Brain pericyte (primary cell): ENCODE results near the gene SLC2A11.
A peak's percentile ranks its signal among the peaks of the same experiment; 100 is the strongest.

Source experiments
- DNase-seq: peaks from one replicate; pipeline ENCODE4 v3.0.0-alpha.2; 2012; ENCODE audit warnings: low read depth, low spot score

SLC2A11 gene

GRCh38 chr22:23832226-23833016 lies 25.3 kb upstream of the SLC2A11 start:
- DNase-seq = no peak

- DNase-seq = no peak
Measured at GRCh38 chr22:23833017-23833751, 24.5 kb upstream of the SLC2A11 start.

- no peak for DNase-seq
Measured at GRCh38 chr22:23833911-23834317, 23.8 kb upstream of the SLC2A11 start.

GRCh38 chr22:23834406-23834792 lies 23.3 kb upstream of the SLC2A11 start:
- no peak for DNase-seq

- no peak for DNase-seq
Measured at GRCh38 chr22:23834793-23835483, 22.7 kb upstream of the SLC2A11 start.

- no peak for DNase-seq
Measured at GRCh38 chr22:23835484-23836144, 22.1 kb upstream of the SLC2A11 start.

GRCh38 chr22:23836281-23836680 lies 21.4 kb upstream of the SLC2A11 start:
- no peak for DNase-seq

- no peak for DNase-seq
Measured at GRCh38 chr22:23836692-23837495, 20.8 kb upstream of the SLC2A11 start.

- no peak for DNase-seq
Measured at GRCh38 chr22:23837496-23837859, 20.2 kb upstream of the SLC2A11 start.

- DNase-seq = no peak
Measured at GRCh38 chr22:23837911-23838680, 19.6 kb upstream of the SLC2A11 start.

- peak; percentile 95 for DNase-seq
Measured at GRCh38 chr22:23838681-23839468, 18.8 kb upstream of the SLC2A11 start, which contains the start of gene DERL3. Gene DERL3, minus strand, starts transcription at chr22:23839006. Its CDS starts 19 bp downstream, at chr22:23838987.

- DNase-seq = no peak
Measured at GRCh38 chr22:23840026-23840425, 17.6 kb upstream of the SLC2A11 start.

- DNase-seq = no peak
Measured at GRCh38 chr22:23841292-23841691, 16.4 kb upstream of the SLC2A11 start.

- no peak for DNase-seq
Measured at GRCh38 chr22:23841736-23842445, 15.8 kb upstream of the SLC2A11 start.

- no peak for DNase-seq
Measured at GRCh38 chr22:23842599-23842998, 15.1 kb upstream of the SLC2A11 start.

- DNase-seq = no peak
Measured at GRCh38 chr22:23844739-23845202, 12.9 kb upstream of the SLC2A11 start.

- no peak for DNase-seq
Measured at GRCh38 chr22:23845265-23846080, 12.2 kb upstream of the SLC2A11 start.

- DNase-seq = no peak
Measured at GRCh38 chr22:23846081-23846469, 11.6 kb upstream of the SLC2A11 start.
